Measurements from ENCODE around the gene UBA5. TPM values are rescaled to one million over a fixed set of nuclear protein-coding genes. Genes with fewer than 3 reads are reported as not detected.

The UBA5 gene
- total and polyA plus RNA-seq, 2 of the 13 experiments (the other 11 are each of a cell fraction or from before 2014, with no cell fraction given), result 30.2 to 46.8 TPM

DNA sequence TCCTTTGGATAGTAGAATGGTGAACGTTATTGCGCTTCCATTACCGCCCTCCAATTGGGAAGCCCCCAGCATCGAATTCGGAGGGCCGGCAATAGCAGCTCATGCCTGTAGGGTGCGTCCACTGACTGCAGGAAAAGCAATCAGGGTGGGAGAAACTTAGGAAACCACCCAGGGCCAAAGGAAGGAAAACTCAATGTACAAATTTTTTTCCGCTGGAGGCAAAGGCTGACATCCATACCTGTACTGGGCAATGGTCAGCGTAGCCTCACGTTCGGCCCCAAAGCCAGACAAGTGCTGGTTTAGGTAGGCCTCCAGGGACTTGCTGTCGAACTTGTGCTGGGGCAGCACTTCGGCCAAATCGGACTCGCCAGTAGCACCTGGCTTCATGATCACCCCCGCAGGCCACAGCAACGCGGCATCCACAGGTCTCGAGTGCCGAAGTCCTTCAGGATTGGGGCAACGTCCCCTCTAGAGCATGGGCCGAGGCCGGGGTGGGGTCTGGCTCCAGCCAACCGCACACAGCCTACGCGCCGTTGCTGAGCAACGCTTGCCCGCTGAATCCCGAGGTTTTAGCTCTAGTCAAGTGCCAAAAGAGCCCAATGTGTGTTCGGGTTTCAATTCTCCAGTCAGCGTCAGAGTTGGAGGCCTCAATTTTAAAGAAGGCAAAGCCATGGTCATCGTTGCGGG is 621 bp upstream of the UBA5 start, which contains the start of gene ACAD11 (continued):
- TF ChIP-seq TCF7 (IDR thresholded peaks at IDR 0.05; ENCODE audit: low read depth) (no peak), BRD4 (CRISPR knock-in tag; IDR thresholded peaks at IDR 0.05) (0 out of 2 replicates have a peak, but pooled peaks have one; percentile 66), NCOR1 (IDR thresholded peaks at IDR 0.05; ENCODE audit: borderline replicate concordance, low read length) (0 out of 2 replicates have a peak, but pooled peaks have one; percentile 4), NR2F6 (IDR thresholded peaks at IDR 0.05) (no peak), NR2F6 (CRISPR knock-in tag; IDR thresholded peaks at IDR 0.05) (no peak), ZNF329 (CRISPR knock-in tag; IDR thresholded peaks at IDR 0.05; ENCODE audit: low read depth) (no peak), ZNF205 (CRISPR knock-in tag; IDR thresholded peaks at IDR 0.05) (no peak), ZNF510 (CRISPR knock-in tag; IDR thresholded peaks at IDR 0.05; ENCODE audit: low read depth) (no peak), HMG20B (CRISPR knock-in tag; conservative IDR thresholded peaks at IDR 0.05) (no peak), MAZ (IDR thresholded peaks at IDR 0.05; ENCODE audit: borderline replicate concordance, low read depth, low read length) (no peak), MAZ (CRISPR knock-in tag; IDR thresholded peaks at IDR 0.05; ENCODE audit: low read depth) (peak; percentile 29; the same call in 1 of the 2 replicates), TRIM24 (CRISPR knock-in tag; IDR thresholded peaks at IDR 0.05) (no peak), CHCHD3 (CRISPR knock-in tag; IDR thresholded peaks at IDR 0.05) (no peak), ZNF607 (CRISPR knock-in tag; IDR thresholded peaks at IDR 0.05; ENCODE audit: borderline replicate concordance) (peak; percentile 18), ZNF225 (CRISPR knock-in tag; IDR thresholded peaks at IDR 0.05) (no peak), GATAD1 (CRISPR knock-in tag; IDR thresholded peaks at IDR 0.05) (no peak), ZNF24 (IDR thresholded peaks at IDR 0.05) (no peak), THAP11 (CRISPR knock-in tag; IDR thresholded peaks at IDR 0.05) (0 out of 2 replicates have a peak, but pooled peaks have one; percentile 17)
- TF ChIP-seq, protein P1, sequence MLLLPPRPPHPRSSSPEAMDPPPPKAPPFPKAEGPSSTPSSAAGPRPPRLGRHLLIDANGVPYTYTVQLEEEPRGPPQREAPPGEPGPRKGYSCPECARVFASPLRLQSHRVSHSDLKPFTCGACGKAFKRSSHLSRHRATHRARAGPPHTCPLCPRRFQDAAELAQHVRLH (CRISPR knock-in tag; IDR thresholded peaks at IDR 0.05; ENCODE audit: borderline replicate concordance, low read depth), result 0 out of 2 replicates have a peak, but pooled peaks have one; percentile 19
- TF ChIP-seq, protein P2, sequence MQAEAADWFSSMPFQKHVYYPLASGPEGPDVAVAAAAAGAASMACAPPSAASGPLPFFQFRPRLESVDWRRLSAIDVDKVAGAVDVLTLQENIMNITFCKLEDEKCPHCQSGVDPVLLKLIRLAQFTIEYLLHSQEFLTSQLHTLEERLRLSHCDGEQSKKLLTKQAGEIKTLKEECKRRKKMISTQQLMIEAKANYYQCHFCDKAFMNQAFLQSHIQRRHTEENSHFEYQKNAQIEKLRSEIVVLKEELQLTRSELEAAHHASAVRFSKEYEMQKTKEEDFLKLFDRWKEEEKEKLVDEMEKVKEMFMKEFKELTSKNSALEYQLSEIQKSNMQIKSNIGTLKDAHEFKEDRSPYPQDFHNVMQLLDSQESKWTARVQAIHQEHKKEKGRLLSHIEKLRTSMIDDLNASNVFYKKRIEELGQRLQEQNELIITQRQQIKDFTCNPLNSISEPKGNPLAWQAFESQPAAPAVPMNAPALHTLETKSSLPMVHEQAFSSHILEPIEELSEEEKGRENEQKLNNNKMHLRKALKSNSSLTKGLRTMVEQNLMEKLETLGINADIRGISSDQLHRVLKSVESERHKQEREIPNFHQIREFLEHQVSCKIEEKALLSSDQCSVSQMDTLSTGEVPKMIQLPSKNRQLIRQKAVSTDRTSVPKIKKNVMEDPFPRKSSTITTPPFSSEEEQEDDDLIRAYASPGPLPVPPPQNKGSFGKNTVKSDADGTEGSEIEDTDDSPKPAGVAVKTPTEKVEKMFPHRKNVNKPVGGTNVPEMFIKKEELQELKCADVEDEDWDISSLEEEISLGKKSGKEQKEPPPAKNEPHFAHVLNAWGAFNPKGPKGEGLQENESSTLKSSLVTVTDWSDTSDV (CRISPR knock-in tag; IDR thresholded peaks at IDR 0.05), result no peak
- TF ChIP-seq, protein P3, sequence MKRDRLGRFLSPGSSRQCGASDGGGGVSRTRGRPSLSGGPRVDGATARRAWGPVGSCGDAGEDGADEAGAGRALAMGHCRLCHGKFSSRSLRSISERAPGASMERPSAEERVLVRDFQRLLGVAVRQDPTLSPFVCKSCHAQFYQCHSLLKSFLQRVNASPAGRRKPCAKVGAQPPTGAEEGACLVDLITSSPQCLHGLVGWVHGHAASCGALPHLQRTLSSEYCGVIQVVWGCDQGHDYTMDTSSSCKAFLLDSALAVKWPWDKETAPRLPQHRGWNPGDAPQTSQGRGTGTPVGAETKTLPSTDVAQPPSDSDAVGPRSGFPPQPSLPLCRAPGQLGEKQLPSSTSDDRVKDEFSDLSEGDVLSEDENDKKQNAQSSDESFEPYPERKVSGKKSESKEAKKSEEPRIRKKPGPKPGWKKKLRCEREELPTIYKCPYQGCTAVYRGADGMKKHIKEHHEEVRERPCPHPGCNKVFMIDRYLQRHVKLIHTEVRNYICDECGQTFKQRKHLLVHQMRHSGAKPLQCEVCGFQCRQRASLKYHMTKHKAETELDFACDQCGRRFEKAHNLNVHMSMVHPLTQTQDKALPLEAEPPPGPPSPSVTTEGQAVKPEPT (CRISPR knock-in tag; IDR thresholded peaks at IDR 0.05; ENCODE audit: low read depth), result 0 out of 2 replicates have a peak, but pooled peaks have one; percentile 10
- TF ChIP-seq, protein P4, sequence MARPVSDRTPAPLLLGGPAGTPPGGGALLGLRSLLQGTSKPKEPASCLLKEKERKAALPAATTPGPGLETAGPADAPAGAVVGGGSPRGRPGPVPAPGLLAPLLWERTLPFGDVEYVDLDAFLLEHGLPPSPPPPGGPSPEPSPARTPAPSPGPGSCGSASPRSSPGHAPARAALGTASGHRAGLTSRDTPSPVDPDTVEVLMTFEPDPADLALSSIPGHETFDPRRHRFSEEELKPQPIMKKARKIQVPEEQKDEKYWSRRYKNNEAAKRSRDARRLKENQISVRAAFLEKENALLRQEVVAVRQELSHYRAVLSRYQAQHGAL (CRISPR knock-in tag; IDR thresholded peaks at IDR 0.05; ENCODE audit: not compliant biosample characterization), result peak; percentile 57
- TF ChIP-seq, protein P5, sequence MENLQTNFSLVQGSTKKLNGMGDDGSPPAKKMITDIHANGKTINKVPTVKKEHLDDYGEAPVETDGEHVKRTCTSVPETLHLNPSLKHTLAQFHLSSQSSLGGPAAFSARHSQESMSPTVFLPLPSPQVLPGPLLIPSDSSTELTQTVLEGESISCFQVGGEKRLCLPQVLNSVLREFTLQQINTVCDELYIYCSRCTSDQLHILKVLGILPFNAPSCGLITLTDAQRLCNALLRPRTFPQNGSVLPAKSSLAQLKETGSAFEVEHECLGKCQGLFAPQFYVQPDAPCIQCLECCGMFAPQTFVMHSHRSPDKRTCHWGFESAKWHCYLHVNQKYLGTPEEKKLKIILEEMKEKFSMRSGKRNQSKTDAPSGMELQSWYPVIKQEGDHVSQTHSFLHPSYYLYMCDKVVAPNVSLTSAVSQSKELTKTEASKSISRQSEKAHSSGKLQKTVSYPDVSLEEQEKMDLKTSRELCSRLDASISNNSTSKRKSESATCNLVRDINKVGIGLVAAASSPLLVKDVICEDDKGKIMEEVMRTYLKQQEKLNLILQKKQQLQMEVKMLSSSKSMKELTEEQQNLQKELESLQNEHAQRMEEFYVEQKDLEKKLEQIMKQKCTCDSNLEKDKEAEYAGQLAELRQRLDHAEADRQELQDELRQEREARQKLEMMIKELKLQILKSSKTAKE (CRISPR knock-in tag; IDR thresholded peaks at IDR 0.05; ENCODE audit: borderline replicate concordance), result no peak

Data from HepG2 (cell line).